ENCODE results near the gene NFKB2. TPM values are rescaled to one million over a fixed set of nuclear protein-coding genes. Genes with fewer than 3 reads are reported as not detected.

NFKB2 gene
- total RNA-seq, 2 donors from 2014 or later = 7.3 to 15.6 TPM

- no peak for DNase-seq (ENCODE audit: low spot score)
- peak overlapping the region; percentile 32 to 54 for H3K4me3 ChIP-seq
- H3K9me3 ChIP-seq = no peaks in the 10 kb centered on the region
- H3K36me3 ChIP-seq = no peaks in the 10 kb centered on the region
- H3K4me1 ChIP-seq = peaks cover 0 to 11% of the 10 kb centered on the region in 2 donors
- H3K27me3 ChIP-seq = peaks cover 0 to 7% of the 10 kb centered on the region in 2 donors
- H3K27ac ChIP-seq = peak overlapping the region; percentile 13 to 56
- TF ChIP-seq CTCF (IDR thresholded peaks at IDR 0.05) = no peak
Observed at GRCh38 chr10:102409604-102410428, 14.3 kb downstream of the NFKB2 start.

GRCh38 chr10:102410429-102411073 is 15.0 kb downstream of the NFKB2 start:
- peaks cover 0 to 11% of the 10 kb centered on the region in 2 donors for H3K4me1 ChIP-seq
- H3K9me3 ChIP-seq = no peaks in the 10 kb centered on the region
- H3K4me3 ChIP-seq = peak overlapping the region; percentile 32 to 45
- no peaks in the 10 kb centered on the region for H3K36me3 ChIP-seq
- no peak for TF ChIP-seq CTCF (IDR thresholded peaks at IDR 0.05)
- DNase-seq (ENCODE audit: low spot score) = no peak
- H3K27me3 ChIP-seq = peaks cover 0 to 10% of the 10 kb centered on the region in 2 donors
- peak overlapping the region; percentile 13 to 40 for H3K27ac ChIP-seq

GRCh38 chr10:102411341-102412255 is 16.1 kb downstream of the NFKB2 start:
- Histone ChIP-seq H3K27ac (no peak overlapping the region), H3K4me1 (peaks cover 0 to 11% of the 10 kb centered on the region in 2 donors), H3K9me3 (no peaks in the 10 kb centered on the region), H3K36me3 (no peaks in the 10 kb centered on the region), H3K27me3 (peaks cover 0 to 10% of the 10 kb centered on the region in 2 donors), H3K4me3 (no peak overlapping the region)
- no peak for DNase-seq (ENCODE audit: low spot score)
- no peak for TF ChIP-seq CTCF (IDR thresholded peaks at IDR 0.05)

GRCh38 chr10:102412293-102412692 is 16.8 kb downstream of the NFKB2 start:
- Histone ChIP-seq H3K9me3 (no peaks in the 10 kb centered on the region), H3K4me3 (no peak overlapping the region), H3K4me1 (peaks cover 0 to 11% of the 10 kb centered on the region in 2 donors), H3K27ac (no peak overlapping the region), H3K27me3 (peaks cover 0 to 10% of the 10 kb centered on the region in 2 donors), H3K36me3 (no peaks in the 10 kb centered on the region)
- no peak for DNase-seq (ENCODE audit: low spot score)
- no peak for TF ChIP-seq CTCF (IDR thresholded peaks at IDR 0.05)

- no peak overlapping the region for H3K27ac ChIP-seq
- TF ChIP-seq CTCF (IDR thresholded peaks at IDR 0.05) = no peak
- H3K4me3 ChIP-seq = no peak overlapping the region
- H3K27me3 ChIP-seq = peaks cover 0 to 10% of the 10 kb centered on the region in 2 donors
- H3K9me3 ChIP-seq = no peaks in the 10 kb centered on the region
- DNase-seq (ENCODE audit: low spot score) = no peak
- no peaks in the 10 kb centered on the region for H3K36me3 ChIP-seq
- peaks cover 0 to 11% of the 10 kb centered on the region in 2 donors for H3K4me1 ChIP-seq
Observed at GRCh38 chr10:102413053-102413705, 17.7 kb downstream of the NFKB2 start.
